HepG2 (cell line): ENCODE measurements around the gene CISD1. TPM values are rescaled to one million over a fixed set of nuclear protein-coding genes. Genes with fewer than 3 reads are reported as not detected.

Source experiments
- CCAR2 ChIP-seq: fragments of 200-400 bp; formaldehyde crosslinking; optimal IDR thresholded peaks from 2 replicates; pipeline ENCODE3; 2018; ENCODE audit warnings: low read depth, mild to moderate bottlenecking, low read length, moderate library complexity
- FOXM1 ChIP-seq: sonication (generic); formaldehyde crosslinking; IDR thresholded peaks from 2 replicates; pipeline ENCODE4 v1.5.0; 2020; ENCODE audit warnings: missing genetic modification reagents
- FOXP1 ChIP-seq, 2 experiments: fragments of 450-650 bp in 1 of 2; IDR thresholded peaks; 2 replicates each; pipeline ENCODE4 v1.6.1; 2017 to 2018; ENCODE audit warnings: antibody characterized with exemption in 1 of 2
- GPBP1L1 ChIP-seq: sonication (generic); formaldehyde crosslinking; IDR thresholded peaks from 2 replicates; pipeline ENCODE4 v1.5.0; 2020; ENCODE audit warnings: mild to moderate bottlenecking, missing genetic modification reagents
- HHEX ChIP-seq: IDR thresholded peaks from 2 replicates; pipeline ENCODE4 v1.6.1; 2016; ENCODE audit warnings: control low read depth
- HNRNPLL ChIP-seq: fragments of 200-400 bp; formaldehyde crosslinking; IDR thresholded peaks from 2 replicates; pipeline ENCODE4 v1.6.1; 2017; ENCODE audit warnings: mild to moderate bottlenecking, low read depth, low read length; ENCODE audit not compliant: poor library complexity, severe bottlenecking
- PBX2 ChIP-seq: IDR thresholded peaks from 2 replicates; pipeline ENCODE4 v1.6.1; 2016; ENCODE audit warnings: control low read depth
- SMYD3 ChIP-seq: sonication (generic); formaldehyde crosslinking; IDR thresholded peaks from 2 replicates; pipeline ENCODE4 v1.8.1; 2023; ENCODE audit warnings: mild to moderate bottlenecking, missing genetic modification reagents
- TEAD3 ChIP-seq: optimal IDR thresholded peaks from 2 replicates; pipeline ENCODE3; 2016; ENCODE audit warnings: borderline replicate concordance
- ZNF205 ChIP-seq: IDR thresholded peaks from 2 replicates; pipeline ENCODE4 v1.6.1; 2018; ENCODE audit warnings: missing biosample characterization, missing genetic modification reagents
- ZNF235 ChIP-seq: sonication (generic); formaldehyde crosslinking; IDR thresholded peaks from 2 replicates; pipeline ENCODE4 v1.8.1; 2023; ENCODE audit warnings: mild to moderate bottlenecking, missing genetic modification reagents, borderline replicate concordance
- ZNF430 ChIP-seq: sonication (generic); formaldehyde crosslinking; IDR thresholded peaks from 2 replicates; pipeline ENCODE4 v1.9.0; 2021; ENCODE audit warnings: mild to moderate bottlenecking, missing genetic modification reagents
- polyA plus RNA-seq, 8 experiments: library from polyadenylated mRNA; depleted of rRNA in 3 of 8; stranded (reverse) in 7 of 8; unstranded in 1 of 8; fragments of >200 nt; fragmentation: Illumina TruSeq in 4 of 8; extraction: Trizol in 4 of 8; gene quantifications; 2 replicates each; pipeline versions ENCODE4 v1.2.1 to v1.2.3, GENCODE V29; 2011 to 2016; ENCODE audit warnings: low read depth in 4 of 8, missing spikeins in 1 of 8, mixed read lengths in 1 of 8; ENCODE audit not compliant: insufficient read depth in 1 of 8
- total RNA-seq, 5 experiments: library from RNA; depleted of rRNA; stranded (reverse); fragments of >200 nt; fragmentation: Illumina TruSeq; extraction: Trizol; gene quantifications; 2 replicates each; pipeline ENCODE4 v1.2.3, GENCODE V29; 2016; ENCODE audit warnings: low read depth in 1 of 5
- TF ChIP-seq, protein P1 (sequence below): sonication (generic); formaldehyde crosslinking; IDR thresholded peaks from 2 replicates; pipeline ENCODE4 v1.5.1; 2020; ENCODE audit warnings: missing genetic modification reagents, mild to moderate bottlenecking, borderline replicate concordance
- TF ChIP-seq, protein P2 (sequence below): sonication (generic); formaldehyde crosslinking; IDR thresholded peaks from 2 replicates; pipeline ENCODE4 v1.4.0; 2020; ENCODE audit warnings: missing genetic modification reagents
- TF ChIP-seq, protein P3 (sequence below): sonication (generic); formaldehyde crosslinking; IDR thresholded peaks from 2 replicates; pipeline ENCODE4 v1.4.0; 2020; ENCODE audit warnings: missing genetic modification reagents; ENCODE audit errors: not compliant biosample characterization
- TF ChIP-seq, protein P4 (sequence below), 2 experiments: sonication (generic) in 1 of 2; formaldehyde crosslinking in 1 of 2; IDR thresholded peaks; 2 replicates each; pipeline versions ENCODE4 v1.5.1 to v1.6.1; 2011 to 2020; ENCODE audit warnings: borderline replicate concordance in 1 of 2, low read depth in 1 of 2, low read length in 1 of 2, mild to moderate bottlenecking in 1 of 2, missing genetic modification reagents in 1 of 2, moderate library complexity in 1 of 2
- TF ChIP-seq, protein P5 (sequence below): sonication (generic); formaldehyde crosslinking; IDR thresholded peaks from 2 replicates; pipeline ENCODE4 v1.5.0; 2020; ENCODE audit warnings: missing genetic modification reagents

Gene CISD1
- total and polyA plus RNA-seq, 2 of the 13 experiments (the other 11 are each of a cell fraction or from before 2014, with no cell fraction given) = 63.4 to 78.9 TPM

GRCh38 chr10:58266826-58267712 lies 1.9 kb upstream of the CISD1 start (continued):
- TF ChIP-seq GPBP1L1 (CRISPR knock-in tag) (no peak), FOXP1 (IDR thresholded peaks at IDR 0.05) (no peak), FOXP1 (CRISPR knock-in tag; IDR thresholded peaks at IDR 0.05) (no peak), TEAD3 (CRISPR knock-in tag) (no peak), ZNF205 (no peak), HNRNPLL (no peak), ZNF430 (CRISPR knock-in tag) (no peak), PBX2 (CRISPR knock-in tag) (no peak), HHEX (CRISPR knock-in tag) (no peak), CCAR2 (no peak), ZNF235 (no peak), FOXM1 (CRISPR knock-in tag) (no peak), SMYD3 (CRISPR knock-in tag) (no peak)
- TF ChIP-seq, protein P1, sequence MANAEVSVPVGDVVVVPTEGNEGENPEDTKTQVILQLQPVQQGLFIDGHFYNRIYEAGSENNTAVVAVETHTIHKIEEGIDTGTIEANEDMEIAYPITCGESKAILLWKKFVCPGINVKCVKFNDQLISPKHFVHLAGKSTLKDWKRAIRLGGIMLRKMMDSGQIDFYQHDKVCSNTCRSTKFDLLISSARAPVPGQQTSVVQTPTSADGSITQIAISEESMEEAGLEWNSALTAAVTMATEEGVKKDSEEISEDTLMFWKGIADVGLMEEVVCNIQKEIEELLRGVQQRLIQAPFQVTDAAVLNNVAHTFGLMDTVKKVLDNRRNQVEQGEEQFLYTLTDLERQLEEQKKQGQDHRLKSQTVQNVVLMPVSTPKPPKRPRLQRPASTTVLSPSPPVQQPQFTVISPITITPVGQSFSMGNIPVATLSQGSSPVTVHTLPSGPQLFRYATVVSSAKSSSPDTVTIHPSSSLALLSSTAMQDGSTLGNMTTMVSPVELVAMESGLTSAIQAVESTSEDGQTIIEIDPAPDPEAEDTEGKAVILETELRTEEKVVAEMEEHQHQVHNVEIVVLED = no peak
- TF ChIP-seq, protein P2, sequence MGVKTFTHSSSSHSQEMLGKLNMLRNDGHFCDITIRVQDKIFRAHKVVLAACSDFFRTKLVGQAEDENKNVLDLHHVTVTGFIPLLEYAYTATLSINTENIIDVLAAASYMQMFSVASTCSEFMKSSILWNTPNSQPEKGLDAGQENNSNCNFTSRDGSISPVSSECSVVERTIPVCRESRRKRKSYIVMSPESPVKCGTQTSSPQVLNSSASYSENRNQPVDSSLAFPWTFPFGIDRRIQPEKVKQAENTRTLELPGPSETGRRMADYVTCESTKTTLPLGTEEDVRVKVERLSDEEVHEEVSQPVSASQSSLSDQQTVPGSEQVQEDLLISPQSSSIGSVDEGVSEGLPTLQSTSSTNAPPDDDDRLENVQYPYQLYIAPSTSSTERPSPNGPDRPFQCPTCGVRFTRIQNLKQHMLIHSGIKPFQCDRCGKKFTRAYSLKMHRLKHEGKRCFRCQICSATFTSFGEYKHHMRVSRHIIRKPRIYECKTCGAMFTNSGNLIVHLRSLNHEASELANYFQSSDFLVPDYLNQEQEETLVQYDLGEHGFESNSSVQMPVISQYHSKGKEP = no peak
- TF ChIP-seq, protein P3, sequence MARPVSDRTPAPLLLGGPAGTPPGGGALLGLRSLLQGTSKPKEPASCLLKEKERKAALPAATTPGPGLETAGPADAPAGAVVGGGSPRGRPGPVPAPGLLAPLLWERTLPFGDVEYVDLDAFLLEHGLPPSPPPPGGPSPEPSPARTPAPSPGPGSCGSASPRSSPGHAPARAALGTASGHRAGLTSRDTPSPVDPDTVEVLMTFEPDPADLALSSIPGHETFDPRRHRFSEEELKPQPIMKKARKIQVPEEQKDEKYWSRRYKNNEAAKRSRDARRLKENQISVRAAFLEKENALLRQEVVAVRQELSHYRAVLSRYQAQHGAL (CRISPR knock-in tag) = no peak
- TF ChIP-seq, protein P4, sequence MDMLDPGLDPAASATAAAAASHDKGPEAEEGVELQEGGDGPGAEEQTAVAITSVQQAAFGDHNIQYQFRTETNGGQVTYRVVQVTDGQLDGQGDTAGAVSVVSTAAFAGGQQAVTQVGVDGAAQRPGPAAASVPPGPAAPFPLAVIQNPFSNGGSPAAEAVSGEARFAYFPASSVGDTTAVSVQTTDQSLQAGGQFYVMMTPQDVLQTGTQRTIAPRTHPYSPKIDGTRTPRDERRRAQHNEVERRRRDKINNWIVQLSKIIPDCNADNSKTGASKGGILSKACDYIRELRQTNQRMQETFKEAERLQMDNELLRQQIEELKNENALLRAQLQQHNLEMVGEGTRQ (IDR thresholded peaks at IDR 0.05; ENCODE audit: low read depth, low read length) = no peak
- TF ChIP-seq, protein P4 (CRISPR knock-in tag; IDR thresholded peaks at IDR 0.05; ENCODE audit: borderline replicate concordance) = no peak
- TF ChIP-seq, protein P5, sequence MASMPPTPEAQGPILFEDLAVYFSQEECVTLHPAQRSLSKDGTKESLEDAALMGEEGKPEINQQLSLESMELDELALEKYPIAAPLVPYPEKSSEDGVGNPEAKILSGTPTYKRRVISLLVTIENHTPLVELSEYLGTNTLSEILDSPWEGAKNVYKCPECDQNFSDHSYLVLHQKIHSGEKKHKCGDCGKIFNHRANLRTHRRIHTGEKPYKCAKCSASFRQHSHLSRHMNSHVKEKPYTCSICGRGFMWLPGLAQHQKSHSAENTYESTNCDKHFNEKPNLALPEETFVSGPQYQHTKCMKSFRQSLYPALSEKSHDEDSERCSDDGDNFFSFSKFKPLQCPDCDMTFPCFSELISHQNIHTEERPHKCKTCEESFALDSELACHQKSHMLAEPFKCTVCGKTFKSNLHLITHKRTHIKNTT = no peak
